Colon (tissue), 2 donors: Measurements from ENCODE around the gene LMNA.

Source experiments
- FAIRE-seq: peaks from 2 replicates; lab custom pipeline; 2012; peaks lifted over from hg19 to GRCh38; lab: Jason Lieb, UNC
- donor health status: control.
- donor health status: control.

LMNA gene

GRCh38 chr1:156082309-156083091 is 32.0 kb upstream of the LMNA start, which contains the start of gene MEX3A:
TSS of gene MEX3A (minus strand) at chr1:156082465. CDS start at chr1:156081998, 467 bp downstream.
- FAIRE-seq = no peak

GRCh38 chr1:156083800-156084790 is 30.4 kb upstream of the LMNA start:
- no peak for FAIRE-seq

DNA sequence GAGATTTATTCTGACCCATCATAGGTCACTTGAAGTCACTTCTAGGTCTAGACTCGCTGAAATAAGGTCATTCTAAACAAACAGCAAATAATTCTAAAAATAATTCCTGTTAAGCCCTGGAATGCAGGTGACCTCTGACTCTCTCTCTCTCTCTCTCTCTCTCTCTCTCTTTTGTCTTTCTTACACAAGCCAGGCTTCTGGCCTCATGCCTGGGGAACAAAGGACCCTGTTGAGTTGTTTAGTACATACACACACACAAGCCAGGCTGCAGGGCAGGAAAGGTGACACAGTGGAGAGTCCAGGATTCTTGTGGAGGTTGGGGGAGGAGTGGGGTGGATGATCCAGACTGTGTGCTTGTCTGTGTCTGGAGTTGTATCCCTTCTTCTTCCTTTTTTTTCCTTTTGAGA is 28.3 kb upstream of the LMNA start:
- FAIRE-seq = no peak

- FAIRE-seq = no peak
These were observed 24.8 kb upstream of the LMNA start for GRCh38 chr1:156089704-156090103.

- no peak for FAIRE-seq
These were observed 24.2 kb upstream of the LMNA start for GRCh38 chr1:156090138-156090839.

DNA sequence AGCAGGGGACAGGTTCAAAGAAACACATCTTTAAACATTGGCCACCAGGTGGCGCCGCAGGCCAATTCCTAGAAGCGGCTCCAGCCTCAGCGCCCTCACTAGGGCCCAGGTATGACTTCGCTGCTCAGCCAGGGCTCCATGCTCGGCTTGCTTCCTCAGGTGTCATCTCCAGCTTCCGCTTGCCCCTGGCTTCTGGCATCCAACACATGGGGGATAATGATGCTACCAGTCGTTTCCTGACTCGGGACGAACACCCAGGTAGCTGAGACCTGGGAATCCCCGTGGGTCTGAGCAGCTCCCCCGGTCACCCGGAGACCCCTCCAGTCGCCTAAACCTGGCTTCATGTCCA is 23.7 kb upstream of the LMNA start:
- no peak for FAIRE-seq

GRCh38 chr1:156091610-156092009 is 22.9 kb upstream of the LMNA start:
- FAIRE-seq = no peak

- no peak for FAIRE-seq
These were observed 18.5 kb upstream of the LMNA start for GRCh38 chr1:156095906-156096508.

- no peak for FAIRE-seq
These were observed 17.7 kb upstream of the LMNA start for GRCh38 chr1:156096640-156097391.

DNA sequence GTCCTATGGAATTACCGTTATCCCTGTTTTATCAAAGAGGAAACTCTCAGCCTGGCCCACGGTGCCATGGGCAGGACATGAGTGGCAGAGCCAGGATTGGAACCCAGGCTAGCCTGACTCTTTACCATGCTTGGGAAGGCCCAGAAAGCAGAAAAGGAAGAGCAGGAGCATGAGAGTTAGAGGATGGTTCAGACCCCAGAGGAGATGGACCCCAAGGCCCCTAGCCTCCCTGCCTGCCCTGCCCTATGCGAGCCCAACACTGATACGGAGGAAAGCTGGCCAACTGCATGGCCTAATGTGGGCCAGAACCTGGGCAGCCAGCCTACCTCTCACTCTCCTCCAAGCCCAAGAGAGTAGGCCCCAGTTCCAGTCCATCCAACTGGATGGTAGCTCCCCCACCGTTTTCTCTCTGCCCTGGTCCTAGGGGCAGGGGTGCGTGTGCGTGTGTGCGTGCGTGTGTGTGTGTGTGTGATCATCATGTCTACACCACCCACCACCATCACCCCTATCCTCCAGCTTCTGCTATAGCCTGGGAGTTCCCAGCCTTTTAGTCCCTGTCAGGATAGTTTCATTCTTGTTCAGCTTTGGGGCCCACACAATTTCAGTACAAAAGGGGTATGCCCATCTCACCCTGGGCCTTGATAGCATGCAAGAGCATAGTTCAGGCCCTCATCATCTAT is 16.9 kb upstream of the LMNA start:
- no peak for FAIRE-seq

GRCh38 chr1:156098784-156099183 is 15.7 kb upstream of the LMNA start:
- FAIRE-seq = no peak

- no peak for FAIRE-seq
These were observed 15.2 kb upstream of the LMNA start for GRCh38 chr1:156099282-156099681.

GRCh38 chr1:156100205-156100995 is 14.1 kb upstream of the LMNA start:
- no peak for FAIRE-seq

GRCh38 chr1:156101880-156102279 is 12.6 kb upstream of the LMNA start:
- FAIRE-seq = no peak

DNA sequence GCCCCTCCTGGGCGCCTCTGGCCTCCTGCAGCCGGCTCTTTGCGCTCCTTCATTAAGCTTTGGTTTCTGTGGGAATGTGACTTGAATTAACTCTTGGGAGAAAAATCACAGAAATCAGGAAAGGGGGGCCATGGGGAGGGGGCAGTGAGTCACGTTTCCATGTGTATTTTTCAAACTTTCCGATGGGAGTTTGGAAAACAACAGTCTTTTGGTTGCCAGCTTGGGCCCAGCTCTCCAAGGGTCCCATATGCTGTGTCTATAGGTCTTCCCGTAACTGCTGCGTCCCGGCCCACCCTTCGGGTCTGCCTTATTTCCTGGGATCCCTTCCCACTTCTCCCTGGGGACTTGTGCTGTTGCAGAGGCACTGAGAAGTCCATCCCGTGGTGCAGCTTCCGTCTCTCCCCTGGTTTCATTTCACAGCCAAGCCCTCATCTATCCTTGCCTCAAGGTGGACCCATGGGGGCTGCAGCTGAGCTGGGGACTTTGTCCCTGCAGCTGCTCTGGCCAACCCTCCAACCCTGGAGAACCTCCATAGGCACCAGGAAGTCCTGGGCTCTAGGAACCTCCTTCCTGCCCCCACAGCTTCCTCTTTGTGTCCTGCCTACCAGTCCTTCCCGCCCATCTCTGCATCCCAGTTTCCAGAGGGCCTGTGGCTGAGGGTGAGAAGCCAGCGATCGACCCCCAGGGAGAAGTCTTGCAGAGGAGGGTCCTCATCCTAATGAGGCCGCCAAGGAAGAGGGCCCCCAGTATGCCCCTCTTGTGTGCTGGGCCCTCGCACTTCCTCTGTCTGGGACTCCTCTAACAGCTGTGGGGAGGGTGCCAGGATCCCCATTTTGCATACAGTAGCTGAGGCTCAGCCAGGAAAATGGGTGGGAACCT is 11.6 kb upstream of the LMNA start:
- FAIRE-seq = no peak

DNA sequence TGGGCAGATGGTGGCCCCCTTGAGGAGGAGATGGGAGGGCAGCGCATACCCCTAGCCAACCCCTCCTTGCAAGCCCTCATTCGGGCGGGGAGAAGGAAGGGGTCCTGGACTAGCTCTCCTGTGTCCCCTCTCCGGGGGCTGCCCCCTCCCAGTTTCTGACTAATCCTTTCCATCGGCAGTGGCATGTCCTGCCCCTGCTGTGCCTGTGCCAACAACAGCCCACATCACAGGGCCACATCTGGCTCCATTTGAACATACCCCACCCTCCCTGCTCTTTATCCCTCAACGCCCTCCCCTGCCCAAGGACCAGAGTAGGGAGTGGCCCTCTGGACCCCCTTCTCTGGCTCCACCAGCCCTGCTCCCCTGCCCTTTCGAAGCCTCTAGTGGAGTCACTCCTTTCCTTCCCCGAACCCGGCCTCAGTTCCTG is 11.0 kb upstream of the LMNA start:
- FAIRE-seq = no peak

DNA sequence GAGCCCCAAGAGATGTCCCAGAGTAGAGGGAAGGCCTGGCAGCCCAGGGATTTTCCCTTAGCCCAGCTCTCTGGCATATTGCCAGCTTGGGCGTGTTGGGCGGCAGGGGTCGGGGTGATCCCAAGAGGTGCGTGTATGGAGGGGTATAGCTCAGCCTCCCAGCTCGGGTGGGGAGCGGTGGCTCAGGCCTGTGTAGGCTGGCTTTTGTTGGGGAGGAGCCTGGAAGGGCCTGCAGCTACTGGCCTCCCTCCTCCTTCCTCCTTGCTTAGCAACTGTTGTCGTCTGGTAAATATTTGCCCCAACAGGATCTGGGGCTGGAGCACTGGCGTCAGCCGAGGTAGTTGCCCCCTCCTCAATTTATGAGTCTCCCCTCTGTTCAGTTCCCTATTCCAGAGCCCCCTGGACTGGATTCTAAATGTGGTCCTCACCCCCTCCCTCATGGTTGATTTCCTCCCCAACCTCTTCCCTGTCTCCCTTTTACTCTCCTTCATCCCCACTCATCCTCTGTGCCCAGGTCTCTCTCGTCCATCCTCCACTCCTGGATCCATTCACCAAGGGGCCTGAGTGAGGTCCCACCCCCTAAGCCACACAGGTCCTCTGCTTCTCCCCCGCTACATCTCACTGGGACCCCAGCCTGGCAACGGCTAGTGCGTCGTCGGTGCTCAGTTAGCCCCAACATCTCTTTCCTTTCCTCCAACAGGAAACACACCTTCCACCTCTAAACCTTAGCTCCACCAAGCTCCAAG is 10.3 kb upstream of the LMNA start:
- no peak for FAIRE-seq
